ENCODE results near the gene LOC128125822.

The LOC128125822 gene

DNA sequence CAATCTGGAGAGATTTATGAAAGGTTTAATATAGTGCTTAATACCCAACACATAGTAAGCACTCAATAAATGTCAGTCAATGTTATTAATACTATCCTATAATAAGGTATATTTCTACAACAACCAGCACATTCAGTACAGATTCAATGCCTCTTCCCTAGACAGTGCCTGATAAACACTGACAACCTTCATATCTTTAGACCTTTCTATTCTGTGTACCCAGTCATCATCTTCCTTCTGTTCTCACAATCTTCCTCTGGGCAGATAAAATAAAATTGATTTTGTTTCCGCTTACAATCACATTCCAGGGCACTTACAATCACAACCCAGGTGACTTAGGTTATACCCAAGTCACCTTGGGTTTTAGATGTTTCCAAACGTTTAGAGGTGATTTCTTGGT, 11.0 kb upstream of the LOC128125822 start:
- Mint-ChIP-seq H3K4me3 (ENCODE audit: unreplicated experiment) (no peak overlapping the region), H3K27me3 (ENCODE audit: low read depth) (no peaks in the 10 kb centered on the region), H3K27ac (ENCODE audit: unreplicated experiment) (peak overlapping the region; percentile 77), H3K9me3 (ENCODE audit: low read depth) (no peaks in the 10 kb centered on the region), H3K36me3 (ENCODE audit: low read depth) (no peaks in the 10 kb centered on the region), H3K4me1 (ENCODE audit: low read depth) (peaks cover 40% of the 10 kb centered on the region)
- TF ChIP-seq, protein P1, sequence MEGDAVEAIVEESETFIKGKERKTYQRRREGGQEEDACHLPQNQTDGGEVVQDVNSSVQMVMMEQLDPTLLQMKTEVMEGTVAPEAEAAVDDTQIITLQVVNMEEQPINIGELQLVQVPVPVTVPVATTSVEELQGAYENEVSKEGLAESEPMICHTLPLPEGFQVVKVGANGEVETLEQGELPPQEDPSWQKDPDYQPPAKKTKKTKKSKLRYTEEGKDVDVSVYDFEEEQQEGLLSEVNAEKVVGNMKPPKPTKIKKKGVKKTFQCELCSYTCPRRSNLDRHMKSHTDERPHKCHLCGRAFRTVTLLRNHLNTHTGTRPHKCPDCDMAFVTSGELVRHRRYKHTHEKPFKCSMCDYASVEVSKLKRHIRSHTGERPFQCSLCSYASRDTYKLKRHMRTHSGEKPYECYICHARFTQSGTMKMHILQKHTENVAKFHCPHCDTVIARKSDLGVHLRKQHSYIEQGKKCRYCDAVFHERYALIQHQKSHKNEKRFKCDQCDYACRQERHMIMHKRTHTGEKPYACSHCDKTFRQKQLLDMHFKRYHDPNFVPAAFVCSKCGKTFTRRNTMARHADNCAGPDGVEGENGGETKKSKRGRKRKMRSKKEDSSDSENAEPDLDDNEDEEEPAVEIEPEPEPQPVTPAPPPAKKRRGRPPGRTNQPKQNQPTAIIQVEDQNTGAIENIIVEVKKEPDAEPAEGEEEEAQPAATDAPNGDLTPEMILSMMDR (IDR thresholded peaks at IDR 0.05) = no peak
- no peak for DNase-seq (ENCODE audit: low spot score)

DNA sequence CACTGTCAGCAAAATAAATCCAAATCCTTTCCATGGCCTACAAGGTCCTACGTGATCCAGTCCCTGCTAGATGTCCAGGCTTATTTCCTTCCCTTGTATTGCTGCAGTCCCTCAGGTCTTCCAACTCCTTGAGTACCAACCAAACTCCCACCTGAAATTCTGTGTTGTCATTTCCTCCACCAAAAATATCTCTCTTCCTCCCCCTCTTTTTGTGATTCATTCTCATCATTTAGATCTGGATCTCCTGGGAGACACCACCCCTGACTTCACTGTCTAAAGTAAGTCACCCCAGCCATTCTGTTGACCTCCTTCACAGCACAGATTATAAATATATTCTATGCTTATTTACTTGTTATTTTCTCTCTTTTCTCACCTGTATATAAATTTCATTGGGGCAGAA, 9.0 kb upstream of the LOC128125822 start:
- Mint-ChIP-seq H3K4me3 (ENCODE audit: unreplicated experiment) (no peak overlapping the region), H3K27me3 (ENCODE audit: low read depth) (no peaks in the 10 kb centered on the region), H3K27ac (ENCODE audit: unreplicated experiment) (peak overlapping the region; percentile 57), H3K36me3 (ENCODE audit: low read depth) (no peaks in the 10 kb centered on the region), H3K4me1 (ENCODE audit: low read depth) (peaks cover 50% of the 10 kb centered on the region), H3K9me3 (ENCODE audit: low read depth) (peaks cover 5% of the 10 kb centered on the region)
- no peak for DNase-seq (ENCODE audit: low spot score)
- TF ChIP-seq, protein P1 (IDR thresholded peaks at IDR 0.05) = no peak

DNA sequence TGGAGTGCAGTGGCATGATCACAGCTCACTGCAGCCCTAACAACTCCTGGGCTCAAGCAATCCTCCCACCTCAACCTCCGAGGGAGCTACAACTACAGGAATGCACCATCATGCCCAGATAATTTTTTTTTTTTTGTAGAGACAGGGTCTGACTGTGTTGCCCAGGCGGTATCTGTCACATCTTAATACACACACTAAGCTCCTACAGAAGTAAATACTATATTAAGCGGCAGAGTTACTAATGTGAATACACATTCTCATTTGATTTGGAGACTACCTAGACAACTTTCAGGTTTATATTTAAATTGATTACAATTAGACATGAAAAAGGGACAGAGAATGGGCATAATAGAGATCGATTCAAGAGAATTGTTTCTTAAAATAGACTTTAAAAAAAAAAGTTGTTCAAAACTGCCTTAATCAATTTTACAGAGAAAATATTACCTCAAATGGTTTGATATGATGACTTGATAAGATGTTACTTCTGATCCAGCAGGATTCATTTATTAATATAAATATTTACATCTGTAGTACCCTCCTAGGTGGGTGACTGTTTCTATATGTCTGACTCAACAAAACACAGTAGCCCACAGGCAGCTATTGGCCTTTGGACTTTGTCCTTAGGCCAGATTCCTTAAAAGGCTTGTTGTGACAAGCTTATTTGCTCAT, 7.1 kb upstream of the LOC128125822 start:
- DNase-seq (ENCODE audit: low spot score) = no peak
- Mint-ChIP-seq H3K27ac (ENCODE audit: unreplicated experiment) (peak overlapping the region; percentile 50), H3K36me3 (ENCODE audit: low read depth) (no peaks in the 10 kb centered on the region), H3K4me1 (ENCODE audit: low read depth) (peaks cover 50% of the 10 kb centered on the region), H3K4me3 (ENCODE audit: unreplicated experiment) (peak overlapping the region; percentile 34), H3K27me3 (ENCODE audit: low read depth) (no peaks in the 10 kb centered on the region), H3K9me3 (ENCODE audit: low read depth) (peaks cover 6% of the 10 kb centered on the region)
- TF ChIP-seq, protein P1 (IDR thresholded peaks at IDR 0.05) = no peak

DNA sequence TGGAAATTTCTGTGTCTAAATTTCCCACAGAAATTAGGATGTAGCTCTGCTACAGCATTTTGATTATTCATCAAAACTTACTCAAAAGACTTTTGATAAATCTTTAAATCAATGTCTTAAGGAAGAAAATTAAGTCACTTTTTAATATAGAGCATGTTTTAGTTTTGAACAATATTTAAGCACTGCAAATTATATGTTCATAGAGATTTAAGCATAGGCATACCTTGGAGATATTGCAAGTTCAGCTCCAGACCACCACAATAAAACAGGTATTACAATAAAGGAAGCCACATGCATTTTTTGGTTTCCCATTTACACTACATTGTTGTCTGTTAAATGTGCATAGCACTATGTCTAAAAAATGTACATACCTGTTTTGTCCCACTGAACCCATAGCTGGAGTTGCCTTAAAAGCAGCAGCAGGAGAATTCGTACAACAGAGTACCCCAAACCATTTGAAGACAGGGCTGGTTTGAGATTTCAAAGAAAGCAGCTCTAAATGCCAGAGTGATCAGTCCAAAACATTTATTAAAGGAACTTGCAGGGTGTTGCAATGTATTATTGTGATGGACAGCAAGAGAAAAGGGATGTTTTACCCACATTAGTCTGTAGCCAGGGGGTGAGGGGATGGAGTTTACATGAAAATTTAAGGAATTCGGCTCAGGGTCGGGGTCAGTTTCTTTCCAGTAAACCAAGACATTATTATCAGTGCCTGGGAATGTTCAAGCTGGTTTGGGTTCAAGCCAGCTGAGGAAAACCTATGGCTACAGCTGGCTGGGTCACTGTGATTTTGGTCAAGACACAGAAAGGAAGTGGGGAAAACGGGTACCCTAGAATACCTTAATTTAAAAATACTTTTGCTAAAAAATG, 6.3 kb upstream of the LOC128125822 start:
- TF ChIP-seq, protein P1 (IDR thresholded peaks at IDR 0.05) = no peak
- peaks cover 44% of the 10 kb centered on the region for H3K4me1 Mint-ChIP-seq (ENCODE audit: low read depth)
- H3K27me3 Mint-ChIP-seq (ENCODE audit: low read depth) = no peaks in the 10 kb centered on the region
- peak overlapping the region; percentile 88 for H3K27ac Mint-ChIP-seq (ENCODE audit: unreplicated experiment)
- no peak for DNase-seq (ENCODE audit: low spot score)
- H3K9me3 Mint-ChIP-seq (ENCODE audit: low read depth) = peaks cover 6% of the 10 kb centered on the region
- no peaks in the 10 kb centered on the region for H3K36me3 Mint-ChIP-seq (ENCODE audit: low read depth)
- peak overlapping the region; percentile 47 for H3K4me3 Mint-ChIP-seq (ENCODE audit: unreplicated experiment)

DNA sequence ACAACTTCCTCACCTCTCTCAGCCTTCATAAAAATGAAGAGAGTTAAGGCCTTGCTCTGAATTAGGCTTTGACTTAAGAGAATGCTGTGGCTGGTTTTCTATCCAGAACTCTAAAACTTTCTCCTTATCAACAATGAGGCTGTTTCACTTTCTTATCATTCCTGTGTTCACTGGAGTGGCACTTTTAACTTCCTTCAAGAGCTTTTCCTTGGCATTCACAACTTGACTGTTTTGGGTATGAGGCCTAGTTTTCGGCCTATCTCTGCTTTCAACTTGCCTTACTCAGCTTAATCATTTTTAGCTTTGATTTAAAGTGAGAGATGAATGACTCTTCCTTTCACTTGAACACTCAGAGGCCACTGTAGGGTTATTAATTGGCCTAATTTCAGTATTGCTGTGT, 4.3 kb upstream of the LOC128125822 start:
- H3K36me3 Mint-ChIP-seq (ENCODE audit: low read depth) = no peaks in the 10 kb centered on the region
- no peak overlapping the region for H3K4me3 Mint-ChIP-seq (ENCODE audit: unreplicated experiment)
- H3K4me1 Mint-ChIP-seq (ENCODE audit: low read depth) = peaks cover 45% of the 10 kb centered on the region
- no peak overlapping the region for H3K27ac Mint-ChIP-seq (ENCODE audit: unreplicated experiment)
- H3K9me3 Mint-ChIP-seq (ENCODE audit: low read depth) = peaks cover 6% of the 10 kb centered on the region
- no peak for DNase-seq (ENCODE audit: low spot score)
- TF ChIP-seq, protein P1 (IDR thresholded peaks at IDR 0.05) = no peak
- no peaks in the 10 kb centered on the region for H3K27me3 Mint-ChIP-seq (ENCODE audit: low read depth)

Data from chondrocyte (in vitro differentiated cells).